Measurements from ENCODE around the gene PPFIA1.

Gene PPFIA1

GRCh38 chr11:70409437-70409836, 138.9 kb downstream of the PPFIA1 start:
- TF ChIP-seq CTCF (conservative IDR thresholded peaks at IDR 0.05; ENCODE audit: low read depth), result no peak
- POLR2A ChIA-PET (ENCODE audit: low non-redundant PET), result no interaction called here
- no peak for DNase-seq (ENCODE audit: low spot score)
- CTCF ChIA-PET, result no interaction called here
- no peak overlapping the region for H3K27ac ChIP-seq

- CTCF ChIA-PET, result no interaction called here
- POLR2A ChIA-PET (ENCODE audit: low non-redundant PET), result no interaction called here
- no peak for TF ChIP-seq CTCF (conservative IDR thresholded peaks at IDR 0.05; ENCODE audit: low read depth)
Observed at GRCh38 chr11:70409871-70410270, 139.4 kb downstream of the PPFIA1 start.

GRCh38 chr11:70410276-70411205, 140.1 kb downstream of the PPFIA1 start:
- TF ChIP-seq CTCF (conservative IDR thresholded peaks at IDR 0.05; ENCODE audit: low read depth), result no peak
- DNase-seq (ENCODE audit: low spot score), result no peak
- H3K27ac ChIP-seq, result no peak overlapping the region
- POLR2A ChIA-PET (ENCODE audit: low non-redundant PET), result no interaction called here
- CTCF ChIA-PET, result no interaction called here

More at GRCh38 chr11:70409871-70410270, 139.4 kb downstream of the PPFIA1 start:
- H3K27ac ChIP-seq, result no peak overlapping the region
- DNase-seq (ENCODE audit: low spot score), result no peak

GRCh38 chr11:70411713-70412452, 141.4 kb downstream of the PPFIA1 start:
- ChIA-PET POLR2A (ENCODE audit: low non-redundant PET) (no interaction called here), CTCF (interaction anchor here (0.5 to 0.6 kb wide), 2 partner anchors 393 to 1119 kb away, joined by 3 read pairs; no protein-coding TSS in a partner anchor)
- H3K27ac ChIP-seq, result no peak overlapping the region
- DNase-seq (ENCODE audit: low spot score), result no peak
- TF ChIP-seq CTCF (conservative IDR thresholded peaks at IDR 0.05; ENCODE audit: low read depth), result no peak

- peak overlapping the region; percentile 7; the same call in 1 of the 2 replicates for H3K27ac ChIP-seq
- ChIA-PET CTCF (no interaction called here), POLR2A (ENCODE audit: low non-redundant PET) (no interaction called here)
- DNase-seq (ENCODE audit: low spot score), result no peak
- no peak for TF ChIP-seq CTCF (conservative IDR thresholded peaks at IDR 0.05; ENCODE audit: low read depth)
Observed at GRCh38 chr11:70413151-70413550, 142.7 kb downstream of the PPFIA1 start.

- POLR2A ChIA-PET (ENCODE audit: low non-redundant PET), result no interaction called here
- CTCF ChIA-PET, result interaction anchor here (0.7 kb wide), 1 partner anchor 15 kb away, joined by 3 read pairs; no protein-coding TSS in a partner anchor
- DNase-seq (ENCODE audit: low spot score), result no peak
- TF ChIP-seq CTCF (conservative IDR thresholded peaks at IDR 0.05; ENCODE audit: low read depth), result no peak
- peak overlapping the region; percentile 47 for H3K27ac ChIP-seq
Observed at GRCh38 chr11:70414341-70415100, 144.0 kb downstream of the PPFIA1 start.

Measured in RWPE1 (cell line).